HT1080 (cell line): Measurements from ENCODE around the gene PAQR5. TPM values are rescaled to one million over a fixed set of nuclear protein-coding genes. Genes with fewer than 3 reads are reported as not detected.
"Not testable (repeated sequence)": the region's sequence is repeated elsewhere in the genome, so short reads cannot be mapped to it uniquely, and the experiment has no call there.

Source experiments
- DNase-seq: peaks from one replicate; pipeline ENCODE4 v3.0.0-alpha.2; 2015; ENCODE audit warnings: low read depth
- total RNA-seq: library from RNA; depleted of rRNA; stranded (reverse); fragments of >200 nt; shearing (Covaris generic); gene quantifications from 2 replicates; pipeline ENCODE4 v1.2.3, GENCODE V29; 2014

Gene PAQR5
- total RNA-seq, 1 experiment from 2014 or later = 5.3 TPM

GRCh38 chr15:69292826-69293420 lies 5.8 kb upstream of the PAQR5 start:
- no peak for DNase-seq

GRCh38 chr15:69293741-69294615 lies 4.7 kb upstream of the PAQR5 start:
- no peak for DNase-seq

GRCh38 chr15:69296606-69297005 lies 2.1 kb upstream of the PAQR5 start:
- no peak for DNase-seq

GRCh38 chr15:69297642-69298353 lies 914 bp upstream of the PAQR5 start:
- no peak for DNase-seq

- DNase-seq = no peak
Measured at GRCh38 chr15:69298354-69298696, 387 bp upstream of the PAQR5 start.

- DNase-seq = no peak
Measured at GRCh38 chr15:69299451-69299886, 757 bp downstream of the PAQR5 start.

GRCh38 chr15:69299943-69300588 lies 1.4 kb downstream of the PAQR5 start:
- no peak for DNase-seq

- DNase-seq = not testable (repeated sequence)
Measured at GRCh38 chr15:69301101-69301500, 2.4 kb downstream of the PAQR5 start.

- not testable (repeated sequence) for DNase-seq
Measured at GRCh38 chr15:69302087-69302486, 3.4 kb downstream of the PAQR5 start.

- no peak for DNase-seq
Measured at GRCh38 chr15:69302929-69303328, 4.2 kb downstream of the PAQR5 start.

GRCh38 chr15:69303337-69304181 lies 4.8 kb downstream of the PAQR5 start:
- DNase-seq = no peak

- peak; percentile 79 for DNase-seq
Measured at GRCh38 chr15:69304182-69304545, 5.5 kb downstream of the PAQR5 start.

GRCh38 chr15:69305204-69305931 lies 6.7 kb downstream of the PAQR5 start:
- DNase-seq = peak; percentile 98

- no peak for DNase-seq
Measured at GRCh38 chr15:69305933-69306568, 7.3 kb downstream of the PAQR5 start.

GRCh38 chr15:69307939-69308338 lies 9.2 kb downstream of the PAQR5 start:
- no peak for DNase-seq

- DNase-seq = no peak
Measured at GRCh38 chr15:69308949-69309348, 10.2 kb downstream of the PAQR5 start.

- DNase-seq = peak; percentile 34
Measured at GRCh38 chr15:69311319-69311721, 12.6 kb downstream of the PAQR5 start.

GRCh38 chr15:69313432-69314000 lies 14.8 kb downstream of the PAQR5 start:
- no peak for DNase-seq

GRCh38 chr15:69314131-69314530 lies 15.4 kb downstream of the PAQR5 start:
- DNase-seq = no peak
